Stimulated activated CD4-positive, alpha-beta T cell treated with anti-CD3 and anti-CD28 coated beads, Interleukin-1b, Interleukin-23, amount 100 ng/mL, for 48 hours (primary cell): Measurements from ENCODE around the gene SLC25A47.
"Not testable (repeated sequence)": the region's sequence is repeated elsewhere in the genome, so short reads cannot be mapped to it uniquely, and the experiment has no call there.

Source experiments
- DNase-seq: peaks from one replicate; pipeline ENCODE4 v3.0.0-alpha.2; 2020

SLC25A47 gene

GRCh38 chr14:100306101-100306997 lies 16.8 kb upstream of the SLC25A47 start, which contains the start of gene SLC25A29:
SLC25A29 (minus strand) TSS chr14:100306444; CDS start chr14:100306232, 212 bp downstream.
- peak; percentile 60 for DNase-seq

- no peak for DNase-seq
Measured at GRCh38 chr14:100306998-100307765, 16.0 kb upstream of the SLC25A47 start.

GRCh38 chr14:100307766-100308426 lies 15.2 kb upstream of the SLC25A47 start:
- DNase-seq = no peak

- not testable (repeated sequence) for DNase-seq
Measured at GRCh38 chr14:100308427-100308792, 14.7 kb upstream of the SLC25A47 start.

GRCh38 chr14:100309028-100309737 lies 14.0 kb upstream of the SLC25A47 start:
- no peak for DNase-seq

GRCh38 chr14:100312110-100312876 lies 10.8 kb upstream of the SLC25A47 start:
- DNase-seq = not testable (repeated sequence)

- DNase-seq = no peak
Measured at GRCh38 chr14:100312877-100313400, 10.2 kb upstream of the SLC25A47 start.

GRCh38 chr14:100313464-100314230 lies 9.5 kb upstream of the SLC25A47 start:
- DNase-seq = no peak

- no peak for DNase-seq
Measured at GRCh38 chr14:100314724-100315123, 8.4 kb upstream of the SLC25A47 start.

GRCh38 chr14:100317389-100317788 lies 5.8 kb upstream of the SLC25A47 start:
- no peak for DNase-seq

GRCh38 chr14:100317912-100318808 lies 5.0 kb upstream of the SLC25A47 start:
- peak; percentile 71 for DNase-seq

GRCh38 chr14:100320157-100320856 lies 2.8 kb upstream of the SLC25A47 start:
- DNase-seq = no peak

GRCh38 chr14:100321473-100322137 lies 1.5 kb upstream of the SLC25A47 start:
- DNase-seq = no peak

- no peak for DNase-seq
Measured at GRCh38 chr14:100322138-100322957, 791 bp upstream of the SLC25A47 start.

GRCh38 chr14:100323942-100324307 lies 786 bp downstream of the SLC25A47 start:
- no peak for DNase-seq

GRCh38 chr14:100325231-100325632 lies 2.1 kb downstream of the SLC25A47 start:
- DNase-seq = no peak

GRCh38 chr14:100325958-100326357 lies 2.8 kb downstream of the SLC25A47 start:
- no peak for DNase-seq

GRCh38 chr14:100327128-100327527 lies 4.0 kb downstream of the SLC25A47 start:
- no peak for DNase-seq
